Natural killer cell (primary cell): ENCODE measurements around the gene KRT16. TPM values are rescaled to one million over a fixed set of nuclear protein-coding genes. Genes with fewer than 3 reads are reported as not detected.
"Not testable (repeated sequence)": the region's sequence is repeated elsewhere in the genome, so short reads cannot be mapped to it uniquely, and the experiment has no call there.

Source experiments
- ATAC-seq, 3 donors: fragments of 150-1000 bp in 2 of 3; fragments of 200-7000 bp in 1 of 3; cut with Tn5 transposase; 1 replicate in 1 of 3; 2 replicates in 2 of 3; pipeline ENCODE4 v1.10.0; 2021; ENCODE audit warnings: mild to moderate bottlenecking in 2 of 3, moderate library complexity in 2 of 3
- DNase-seq, 2 donors: peaks; one replicate each; pipeline versions ENCODE4 v3.0.0 to v3.0.0-alpha.2; 2013 to 2021; ENCODE audit warnings: mixed read lengths in 1 of 2
- H3K27ac ChIP-seq: one replicate; pipeline ENCODE4 v1.5.1; 2013; ENCODE audit warnings: mild to moderate bottlenecking, low read length
- H3K27me3 ChIP-seq: one replicate; pipeline ENCODE4 v1.6.1; 2013; ENCODE audit warnings: low read length; ENCODE audit not compliant: control insufficient read depth, insufficient read depth
- H3K36me3 ChIP-seq: one replicate; pipeline ENCODE4 v1.6.1; 2013; ENCODE audit warnings: low read length; ENCODE audit not compliant: control insufficient read depth, insufficient read depth
- H3K4me1 ChIP-seq: one replicate; pipeline ENCODE4 v1.6.1; 2013; ENCODE audit warnings: low read length; ENCODE audit not compliant: control insufficient read depth, insufficient read depth
- H3K4me3 ChIP-seq: one replicate; pipeline ENCODE4 v1.5.1; 2013; ENCODE audit warnings: low read length
- H3K9me3 ChIP-seq: one replicate; pipeline ENCODE4 v1.6.1; 2013; ENCODE audit warnings: low read length; ENCODE audit not compliant: control insufficient read depth, insufficient read depth
- H3K27ac Mint-ChIP-seq, 2 donors: one replicate each; pipeline ENCODE4 v1.8.0; 2022; ENCODE audit warnings: mild to moderate bottlenecking in 2 of 2, mixed read lengths in 2 of 2, moderate library complexity in 1 of 2
- H3K27me3 Mint-ChIP-seq, 2 donors: one replicate each; pipeline ENCODE4 v1.8.0; 2022; ENCODE audit warnings: low read depth in 2 of 2, mixed read lengths in 2 of 2
- H3K36me3 Mint-ChIP-seq: one replicate; pipeline ENCODE4 v1.8.0; 2022; ENCODE audit warnings: mixed read lengths
- H3K4me1 Mint-ChIP-seq, 2 donors: one replicate each; pipeline ENCODE4 v1.8.0; 2022; ENCODE audit warnings: mixed read lengths in 2 of 2
- H3K4me3 Mint-ChIP-seq: one replicate; pipeline ENCODE4 v1.8.0; 2022; ENCODE audit warnings: mild to moderate bottlenecking, moderate library complexity, mixed read lengths
- H3K9me3 Mint-ChIP-seq, 2 donors: one replicate each; pipeline ENCODE4 v1.8.0; 2022; ENCODE audit warnings: mixed read lengths in 2 of 2
- CTCF ChIP-seq: fragments of 200-600 bp; IDR thresholded peaks from one replicate; pipeline ENCODE4 v1.8.0; 2022; ENCODE audit warnings: antibody characterized with exemption
- WGBS: methylation state at CpG from one replicate; pipeline ENCODE4 v1.1.7; 2013; ENCODE audit warnings: missing lambda C conversion rate; ENCODE audit not compliant: insufficient coverage; 5-methylcytosine and 5-hydroxymethylcytosine counted together
- intact Hi-C: fragments of 100-400 bp; cut with micrococcal nuclease; formaldehyde crosslinking; loops from one replicate; pipeline ENCODE4 v1.14.2; 2022
- total RNA-seq, 4 donors: library from RNA; stranded (reverse); fragments of 120-200 nt in 1 of 4; gene quantifications; one replicate each; pipeline versions ENCODE4 v1.2.3 to v1.2.4, GENCODE V29; 2013 to 2022

Gene KRT16
- total RNA-seq, 3 donors from 2014 or later (not counting 1 experiment from before 2014, with no cell fraction given), result not detected

- ATAC-seq, result no peak
- WGBS, result 86% methylated on average over 25 of the region's 25 CpGs
- peaks cover 8% of the 10 kb centered on the region for H3K9me3 ChIP-seq
Measured at GRCh38 chr17:41610965-41611640, 1.5 kb downstream of the KRT16 start.

GRCh38 chr17:41610061-41610517 is 2.5 kb downstream of the KRT16 start:
- H3K4me3 ChIP-seq, H3K4me3 Mint-ChIP-seq, H3K9me3 ChIP-seq, H3K36me3 ChIP-seq, H3K4me1 Mint-ChIP-seq, intact Hi-C loops, H3K9me3 Mint-ChIP-seq, H3K27me3 ChIP-seq, ATAC-seq, H3K4me1 ChIP-seq, DNase-seq, H3K27ac ChIP-seq, H3K27ac Mint-ChIP-seq: not testable (repeated sequence)
- Mint-ChIP-seq H3K27me3 (peaks cover 14 to 29% of the 10 kb centered on the region in 2 donors), H3K36me3 (peaks cover 12% of the 10 kb centered on the region)
- 39% methylated on average over 10 of the region's 10 CpGs for WGBS

More at GRCh38 chr17:41610965-41611640, 1.5 kb downstream of the KRT16 start:
- no peaks in the 10 kb centered on the region for H3K36me3 ChIP-seq
- H3K36me3 Mint-ChIP-seq, result peaks cover 12% of the 10 kb centered on the region
- no peak for TF ChIP-seq CTCF
- DNase-seq, result no peak
- peaks cover 14 to 25% of the 10 kb centered on the region in 2 donors for H3K27me3 Mint-ChIP-seq
- H3K9me3 Mint-ChIP-seq, result peaks cover 6 to 9% of the 10 kb centered on the region in 2 donors
- H3K4me3 ChIP-seq, result no peak overlapping the region
- H3K27me3 ChIP-seq, result no peaks in the 10 kb centered on the region
- no peak overlapping the region for H3K27ac ChIP-seq
- H3K27ac Mint-ChIP-seq, result no peak overlapping the region
- no peak overlapping the region for H3K4me3 Mint-ChIP-seq
- no peaks in the 10 kb centered on the region for H3K4me1 Mint-ChIP-seq
- H3K4me1 ChIP-seq, result no peaks in the 10 kb centered on the region
- intact Hi-C loops, result no loop called here

- H3K4me1 Mint-ChIP-seq, intact Hi-C loops, H3K9me3 Mint-ChIP-seq, H3K4me3 Mint-ChIP-seq, H3K27ac Mint-ChIP-seq, DNase-seq, H3K36me3 ChIP-seq, H3K4me1 ChIP-seq, ATAC-seq, H3K4me3 ChIP-seq, H3K9me3 ChIP-seq, H3K27me3 ChIP-seq, H3K27ac ChIP-seq: not testable (repeated sequence)
- Mint-ChIP-seq H3K36me3 (peaks cover 12% of the 10 kb centered on the region), H3K27me3 (peaks cover 22 to 47% of the 10 kb centered on the region in 2 donors)
- 58% methylated on average over 3 of the region's 4 CpGs for WGBS
Measured at GRCh38 chr17:41606930-41607329, 5.6 kb downstream of the KRT16 start.

- H3K27me3 Mint-ChIP-seq, result peaks cover 15 to 33% of the 10 kb centered on the region in 2 donors
- peaks cover 12% of the 10 kb centered on the region for H3K36me3 Mint-ChIP-seq
- no peak overlapping the region for H3K4me3 ChIP-seq
- no peak for ATAC-seq
- peaks cover 8% of the 10 kb centered on the region for H3K9me3 ChIP-seq
- no peaks in the 10 kb centered on the region for H3K36me3 ChIP-seq
- no peak overlapping the region for H3K27ac ChIP-seq
- H3K9me3 Mint-ChIP-seq, result peaks cover 9 to 11% of the 10 kb centered on the region in 2 donors
- intact Hi-C loops, result no loop called here
- DNase-seq, result no peak
- no peaks in the 10 kb centered on the region for H3K27me3 ChIP-seq
- WGBS, result 91% methylated on average over 2 of the region's 2 CpGs
- H3K4me3 Mint-ChIP-seq, result no peak overlapping the region
- H3K27ac Mint-ChIP-seq, result no peak overlapping the region
- no peaks in the 10 kb centered on the region for H3K4me1 ChIP-seq
- H3K4me1 Mint-ChIP-seq, result peaks cover 0 to 5% of the 10 kb centered on the region in 2 donors
- TF ChIP-seq CTCF, result no peak
Measured at GRCh38 chr17:41602524-41602923, 10.0 kb downstream of the KRT16 start.
